H1 (cell line): ENCODE measurements around the gene DYNC2H1. TPM values are rescaled to one million over a fixed set of nuclear protein-coding genes. Genes with fewer than 3 reads are reported as not detected.

Experiments
- CTCF ChIA-PET: fragments of 300-600 bp; sonication (Branson Sonifier 250); formaldehyde crosslinking; loops from one replicate; lab custom pipeline; 2021; ENCODE audit not compliant: partially characterized antibody; lab: Charles Lee
- POLR2A ChIA-PET: fragments of 300-600 bp; sonication (Branson Sonifier 250); formaldehyde crosslinking; loops from one replicate; lab custom pipeline; 2021; ENCODE audit warnings: inconsistent platforms; ENCODE audit not compliant: partially characterized antibody; lab: Charles Lee
- DNase-seq, 2 experiments: peaks; one replicate each; pipeline versions ENCODE4 v3.0.0 to v3.0.0-alpha.2; 2010 to 2022; ENCODE audit warnings: low spot score in 2 of 2, low read depth in 1 of 2, mixed read lengths in 1 of 2
- FAIRE-seq: peaks from 2 replicates; lab custom pipeline; 2011; peaks lifted over from hg19 to GRCh38; lab: Jason Lieb, UNC
- H2AFZ ChIP-seq: 2 replicates; pipeline ENCODE4 v1.8.1; 2012; ENCODE audit warnings: low read length, inconsistent platforms
- H2AK5ac ChIP-seq: 2 replicates; pipeline ENCODE4 v1.6.1; 2013; ENCODE audit warnings: low read depth, low read length
- H2BK120ac ChIP-seq: replicated peaks from 2 replicates; pipeline ENCODE3; 2013; ENCODE audit warnings: low read depth, low read length, inconsistent platforms
- H2BK12ac ChIP-seq: 2 replicates; pipeline ENCODE4 v1.6.1; 2013; ENCODE audit warnings: low read depth, low read length
- H2BK15ac ChIP-seq: 2 replicates; pipeline ENCODE4 v1.6.1; 2013; ENCODE audit warnings: low read length
- H2BK20ac ChIP-seq: 2 replicates; pipeline ENCODE4 v1.6.1; 2013; ENCODE audit warnings: low read length
- H2BK5ac ChIP-seq: 2 replicates; pipeline ENCODE4 v1.6.1; 2013; ENCODE audit warnings: low read depth, low read length
- H3K14ac ChIP-seq: 2 replicates; pipeline ENCODE4 v1.6.1; 2013; ENCODE audit warnings: inconsistent platforms; ENCODE audit not compliant: insufficient read length
- H3K18ac ChIP-seq: 2 replicates; pipeline ENCODE4 v1.6.1; 2013; ENCODE audit warnings: low read length; ENCODE audit errors: extremely low read depth
- H3K23ac ChIP-seq: 2 replicates; pipeline ENCODE4 v1.6.1; 2013; ENCODE audit warnings: inconsistent platforms; ENCODE audit not compliant: insufficient read length
- H3K23me2 ChIP-seq: 2 replicates; pipeline ENCODE4 v1.6.1; 2013; ENCODE audit warnings: low read depth, low read length
- H3K27ac ChIP-seq: 2 replicates; pipeline ENCODE4 v1.6.1; 2011; ENCODE audit warnings: low read depth, low read length, inconsistent platforms
- H3K27me3 ChIP-seq, 4 experiments: replicated peaks in 1 of 4; 1 replicate in 1 of 4; 2 replicates in 3 of 4; pipeline versions ENCODE4 v1.6.1 to v1.8.1; 2011 to 2013; ENCODE audit warnings: low read length in 3 of 4, mild to moderate bottlenecking in 3 of 4, inconsistent platforms in 2 of 4, mixed read lengths in 2 of 4, moderate library complexity in 1 of 4; ENCODE audit not compliant: control insufficient read depth in 3 of 4, insufficient read depth in 3 of 4; ENCODE audit errors: extremely low read depth in 1 of 4
- H3K36me3 ChIP-seq, 4 experiments: 2 replicates each; pipeline versions ENCODE4 v1.6.1 to v1.8.1; 2011 to 2013; ENCODE audit warnings: mild to moderate bottlenecking in 4 of 4, low read length in 3 of 4, moderate library complexity in 2 of 4, control low read depth in 1 of 4, inconsistent platforms in 1 of 4; ENCODE audit not compliant: insufficient read depth in 4 of 4, control insufficient read depth in 2 of 4
- H3K4ac ChIP-seq: replicated peaks from 2 replicates; pipeline ENCODE3; 2013; ENCODE audit warnings: low read length, low read depth, mixed read lengths, inconsistent platforms; ENCODE audit not compliant: insufficient read length
- H3K4me1 ChIP-seq, 4 experiments: replicated peaks in 1 of 4; 1 replicate in 1 of 4; 2 replicates in 3 of 4; pipeline versions ENCODE4 v1.6.1 to v1.8.1; 2011 to 2013; ENCODE audit warnings: low read length in 3 of 4, inconsistent platforms in 2 of 4, mixed read lengths in 1 of 4; ENCODE audit not compliant: insufficient read depth in 4 of 4, control insufficient read depth in 3 of 4
- H3K4me2 ChIP-seq, 2 experiments: 2 replicates each; pipeline versions ENCODE4 v1.6.1 to v1.8.1; 2011 to 2013; ENCODE audit warnings: low read depth in 2 of 2, low read length in 2 of 2, control low read depth in 1 of 2, inconsistent platforms in 1 of 2, mild to moderate bottlenecking in 1 of 2; ENCODE audit not compliant: insufficient read depth in 1 of 2
- H3K4me3 ChIP-seq, 4 experiments: fragments of 200-600, 300-600 bp in 1 of 4; sonication (generic), shearing (Covaris generic), sonication (Bioruptor Twin) in 1 of 4; 2 replicates each; pipeline versions ENCODE4 v1.5.1 to v1.8.1; 2011 to 2016; ENCODE audit warnings: low read length in 4 of 4, low read depth in 3 of 4, control low read depth in 2 of 4, inconsistent platforms in 2 of 4, mild to moderate bottlenecking in 2 of 4, mixed read lengths in 1 of 4, moderate library complexity in 1 of 4; ENCODE audit not compliant: insufficient read depth in 2 of 4; ENCODE audit errors: extremely low read depth in 1 of 4
- H3K56ac ChIP-seq: replicated peaks from 2 replicates; pipeline ENCODE3; 2013; ENCODE audit warnings: low read depth, mild to moderate bottlenecking, mixed read lengths, low read length, inconsistent platforms; ENCODE audit not compliant: insufficient read length
- H3K79me1 ChIP-seq: 2 replicates; pipeline ENCODE4 v1.6.1; 2013; ENCODE audit warnings: low read depth, low read length, control low read depth
- H3K79me2 ChIP-seq, 2 experiments: 2 replicates each; pipeline versions ENCODE4 v1.6.1 to v1.8.1; 2012 to 2013; ENCODE audit warnings: low read length in 2 of 2, mild to moderate bottlenecking in 2 of 2, inconsistent platforms in 1 of 2; ENCODE audit not compliant: insufficient read depth in 2 of 2, control insufficient read depth in 1 of 2
- H3K9ac ChIP-seq, 4 experiments: replicated peaks in 1 of 4; 1 replicate in 1 of 4; 2 replicates in 3 of 4; pipeline versions ENCODE4 v1.6.1 to v1.8.1; 2011 to 2013; ENCODE audit warnings: low read depth in 3 of 4, low read length in 3 of 4, control low read depth in 2 of 4, mild to moderate bottlenecking in 2 of 4, moderate library complexity in 2 of 4, inconsistent platforms in 1 of 4; ENCODE audit errors: extremely low read depth in 1 of 4
- H3K9me3 ChIP-seq, 2 experiments: 2 replicates each; pipeline versions ENCODE4 v1.6.1 to v1.8.1; 2012 to 2013; ENCODE audit warnings: mild to moderate bottlenecking in 2 of 2, moderate library complexity in 2 of 2, control low read depth in 1 of 2, inconsistent platforms in 1 of 2, low read depth in 1 of 2, low read length in 1 of 2, mixed read lengths in 1 of 2; ENCODE audit not compliant: insufficient read depth in 2 of 2
- H4K20me1 ChIP-seq, 2 experiments: replicated peaks in 1 of 2; 2 replicates each; pipeline versions ENCODE3 to v1.8.1; 2011 to 2013; ENCODE audit warnings: inconsistent platforms in 2 of 2, low read length in 2 of 2, mild to moderate bottlenecking in 1 of 2; ENCODE audit not compliant: insufficient read depth in 2 of 2, control insufficient read depth in 1 of 2
- H4K5ac ChIP-seq: 2 replicates; pipeline ENCODE4 v1.6.1; 2013; ENCODE audit warnings: low read length, low read depth, mixed read lengths, inconsistent platforms; ENCODE audit not compliant: insufficient read length
- H4K8ac ChIP-seq: 2 replicates; pipeline ENCODE4 v1.8.0; 2013; ENCODE audit warnings: mild to moderate bottlenecking, moderate library complexity, low read length, inconsistent platforms; ENCODE audit not compliant: insufficient read depth; ENCODE audit errors: extremely low read depth
- H4K91ac ChIP-seq: replicated peaks from 2 replicates; pipeline ENCODE3; 2013; ENCODE audit warnings: low read length, mixed read lengths, inconsistent platforms; ENCODE audit not compliant: insufficient read length
- CBX5 ChIP-seq: fragments of 300-800, 300-1000 bp; sonication (generic); IDR thresholded peaks from 2 replicates; pipeline ENCODE4 v1.7.1; 2016; ENCODE audit warnings: antibody characterized with exemption, low read length, low read depth
- CBX8 ChIP-seq: fragments of 300-800, 300-1000 bp; sonication (generic); IDR thresholded peaks from 2 replicates; pipeline ENCODE4 v1.7.1; 2016; ENCODE audit warnings: low read depth, low read length, borderline replicate concordance
- CEBPB ChIP-seq: IDR thresholded peaks from 2 replicates; pipeline ENCODE4 v1.6.1; 2012; ENCODE audit warnings: low read depth, low read length
- CREB1 ChIP-seq: IDR thresholded peaks from 2 replicates; pipeline ENCODE4 v1.6.1; 2012; ENCODE audit warnings: inconsistent platforms
- CTBP2 ChIP-seq: IDR thresholded peaks from 2 replicates; pipeline ENCODE4 v1.7.0; 2011; ENCODE audit warnings: borderline replicate concordance, mild to moderate bottlenecking, moderate library complexity, mixed read lengths, low read length; ENCODE audit not compliant: insufficient read depth, insufficient read length
- KDM1A ChIP-seq: fragments of 200-600, 300-600 bp; sonication (generic); IDR thresholded peaks from 2 replicates; pipeline ENCODE4 v1.7.1; 2016; ENCODE audit warnings: mild to moderate bottlenecking, low read length, borderline replicate concordance
- SP2 ChIP-seq: IDR thresholded peaks from 2 replicates; pipeline ENCODE4 v1.6.1; 2012; ENCODE audit warnings: mild to moderate bottlenecking, low read length, inconsistent platforms
- SP4 ChIP-seq: IDR thresholded peaks from 2 replicates; pipeline ENCODE4 v1.6.1; 2012; ENCODE audit warnings: low read length, inconsistent platforms
- TAF1 ChIP-seq: IDR thresholded peaks from 2 replicates; pipeline ENCODE4 v1.6.1; 2011; ENCODE audit warnings: mild to moderate bottlenecking, low read depth, low read length
- TCF12 ChIP-seq: IDR thresholded peaks from 2 replicates; pipeline ENCODE4 v1.6.1; 2011; ENCODE audit warnings: low read depth, mild to moderate bottlenecking, low read length
- YY1 ChIP-seq: IDR thresholded peaks from 2 replicates; pipeline ENCODE4 v1.6.1; 2011; ENCODE audit warnings: low read depth, mild to moderate bottlenecking, low read length
- WGBS, 2 experiments: shearing (Covaris generic) in 1 of 2; methylation state at CpG; one replicate each; pipeline versions ENCODE4 v1.1.6 to v1.1.7; 2013 to 2015; ENCODE audit warnings: low lambda C conversion rate in 2 of 2, mixed read lengths in 2 of 2, inconsistent platforms in 1 of 2, low coverage in 1 of 2, missing lambda C conversion rate in 1 of 2; ENCODE audit not compliant: insufficient replicate concordance in 2 of 2, insufficient coverage in 1 of 2, insufficient read length in 1 of 2; ENCODE audit errors: extremely low coverage in 1 of 2, missing lambda C conversion rate in 1 of 2; 5-methylcytosine and 5-hydroxymethylcytosine counted together
- polyA plus RNA-seq, 7 experiments: library from polyadenylated mRNA; depleted of rRNA in 3 of 7; stranded (reverse) in 5 of 7; unstranded in 2 of 7; fragments of >200 nt in 5 of 7; fragments of 200-250 nt in 2 of 7; gene quantifications; 1 replicate in 5 of 7; 2 replicates in 1 of 7; 4 replicates in 1 of 7; pipeline versions ENCODE4 v1.2.1 to v1.2.3, GENCODE V29; 2011 to 2013; ENCODE audit warnings: missing spikeins in 2 of 7, mixed read lengths in 2 of 7
- total RNA-seq: library from RNA; stranded (reverse); fragmentation: NEBNext Ultra II Directional; extraction: Animal tissue kit (Norgen Biotek cat#: 25700); gene quantifications from 2 replicates; pipeline ENCODE4 v1.2.1, GENCODE V29; 2021
- TF ChIP-seq, protein P1 (sequence below): IDR thresholded peaks from 2 replicates; pipeline ENCODE4 v1.6.1; 2012; ENCODE audit warnings: inconsistent platforms

The DYNC2H1 gene
- total and polyA plus RNA-seq, 2 of the 8 experiments (the other 6 are each of a cell fraction or from before 2014, with no cell fraction given): 6.2 to 12.0 TPM

DNA sequence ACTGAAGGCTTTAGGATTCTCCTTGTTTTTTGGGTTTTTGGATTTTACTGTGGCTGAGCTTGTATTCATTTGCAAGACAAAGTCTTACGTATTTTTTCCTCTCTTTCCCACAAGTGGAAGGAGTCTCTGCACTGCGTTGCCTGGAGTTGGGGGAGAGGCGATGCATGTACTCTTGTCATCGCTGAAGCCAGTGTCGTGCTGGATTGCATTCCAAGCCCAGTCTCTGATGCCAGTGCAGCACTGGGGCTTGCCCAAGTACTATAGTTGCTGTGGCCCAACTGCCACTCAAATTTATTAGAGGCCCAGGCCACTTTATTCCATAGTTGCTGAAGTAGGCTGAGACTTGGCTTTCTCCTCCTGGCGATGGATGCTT, 230.2 kb downstream of the DYNC2H1 start:
- FAIRE-seq (no peak), DNase-seq (no peak)
- POLR2A ChIA-PET: no interaction called here
- H3K14ac ChIP-seq: no peak overlapping the region
- H2BK5ac ChIP-seq: 0 out of 2 replicates have a peak overlapping the region, but pooled peaks have one; percentile 15
- no peak overlapping the region for H3K23ac ChIP-seq
- H3K27me3 ChIP-seq: no peaks in the 10 kb centered on the region
- TF ChIP-seq CREB1 (no peak), SP4 (no peak), CBX8 (no peak), CEBPB (no peak), TAF1 (no peak), SP2 (no peak), CTBP2 (no peak), YY1 (no peak), KDM1A (no peak), CBX5 (no peak), TCF12 (no peak)
- TF ChIP-seq, protein P1, sequence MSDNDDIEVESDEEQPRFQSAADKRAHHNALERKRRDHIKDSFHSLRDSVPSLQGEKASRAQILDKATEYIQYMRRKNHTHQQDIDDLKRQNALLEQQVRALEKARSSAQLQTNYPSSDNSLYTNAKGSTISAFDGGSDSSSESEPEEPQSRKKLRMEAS: no peak
- H2BK120ac ChIP-seq: no peak overlapping the region
- no peaks in the 10 kb centered on the region for H4K20me1 ChIP-seq
- H4K5ac ChIP-seq: no peak overlapping the region
- no peak overlapping the region for H3K4me2 ChIP-seq
- H3K4me1 ChIP-seq: peaks cover 0 to 4% (median 1%) of the 10 kb centered on the region in 4 experiments; a peak in 3 of 7 replicates
- no peaks in the 10 kb centered on the region for H3K23me2 ChIP-seq
- H2BK12ac ChIP-seq: no peak overlapping the region
- no peak overlapping the region for H4K91ac ChIP-seq
- H3K56ac ChIP-seq: no peak overlapping the region
- H2AFZ ChIP-seq: peak overlapping the region; percentile 58; the same call in 1 of the 2 replicates
- no peak overlapping the region for H3K4ac ChIP-seq
- H2BK20ac ChIP-seq: no peak overlapping the region
- no peak overlapping the region for H2AK5ac ChIP-seq
- no peak overlapping the region for H3K27ac ChIP-seq
- H2BK15ac ChIP-seq: no peak overlapping the region; the same call in 1 of the 2 replicates
- 82% methylated on average over 6 of the region's 6 CpGs; no CpG with 5 or more reads in 1 of the 2 experiments for WGBS, 2 experiments
- no peak overlapping the region for H3K9ac ChIP-seq
- H3K79me1 ChIP-seq: no peaks in the 10 kb centered on the region
- CTCF ChIA-PET: interaction anchor here (0.6 to 2.9 kb wide), 8 partner anchors 12 to 270 kb away, joined by 3 to 17 read pairs (median 4); no protein-coding TSS in a partner anchor
- H3K18ac ChIP-seq: peak overlapping the region; percentile 9
- H4K8ac ChIP-seq: no peak overlapping the region
- no peaks in the 10 kb centered on the region for H3K36me3 ChIP-seq
- no peaks in the 10 kb centered on the region for H3K9me3 ChIP-seq
- H3K79me2 ChIP-seq: no peaks in the 10 kb centered on the region
- no peak overlapping the region for H3K4me3 ChIP-seq
